DMS153 treated with DMSO at 0.1 percent for 48 hours (cell line): ENCODE measurements around the gene CIBAR2.
"Not testable (repeated sequence)": the region's sequence is repeated elsewhere in the genome, so short reads cannot be mapped to it uniquely, and the experiment has no call there.

Source experiments
- DNase-seq: peaks from one replicate; lab custom pipeline; 2025; ENCODE audit not compliant: unreplicated experiment; lab: John Stamatoyannopoulos, UW

Gene CIBAR2

DNA sequence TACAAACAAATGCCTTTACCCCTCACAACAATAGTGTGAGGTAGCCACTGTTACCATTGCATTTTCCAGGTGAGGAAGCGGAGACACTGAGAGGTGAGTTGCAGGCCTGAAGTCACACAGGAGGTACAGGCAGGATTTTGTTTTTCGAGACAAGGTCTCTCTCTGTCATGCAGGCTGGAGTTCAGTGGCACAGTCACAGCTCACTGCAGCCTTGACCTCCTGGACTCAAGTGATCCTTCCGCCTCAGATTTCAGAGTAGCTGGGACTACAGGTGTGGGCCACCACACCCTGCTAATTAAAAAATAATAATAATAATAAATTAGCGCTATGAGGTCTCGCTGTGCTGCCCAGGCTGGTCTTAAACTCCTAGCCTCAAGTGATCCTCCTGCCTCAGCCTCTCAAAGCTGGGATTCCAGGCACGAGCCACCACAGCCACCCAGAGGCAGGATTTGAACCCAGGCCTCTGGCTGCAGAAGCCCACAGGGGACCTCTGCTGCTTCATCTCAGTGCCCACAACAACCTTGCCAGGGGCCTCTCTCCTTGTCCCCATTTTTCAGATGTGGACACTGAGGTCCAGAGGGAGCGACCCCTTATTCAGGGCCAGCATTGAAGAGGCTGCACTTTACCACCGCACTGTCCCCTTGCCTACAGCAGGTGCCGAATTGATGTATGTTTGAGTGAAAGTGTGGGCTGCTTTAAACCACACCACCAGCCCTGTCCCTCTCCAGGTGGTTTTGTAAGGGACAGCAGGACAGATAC, 16.0 kb upstream of the CIBAR2 start:
- DNase-seq = no peak

DNA sequence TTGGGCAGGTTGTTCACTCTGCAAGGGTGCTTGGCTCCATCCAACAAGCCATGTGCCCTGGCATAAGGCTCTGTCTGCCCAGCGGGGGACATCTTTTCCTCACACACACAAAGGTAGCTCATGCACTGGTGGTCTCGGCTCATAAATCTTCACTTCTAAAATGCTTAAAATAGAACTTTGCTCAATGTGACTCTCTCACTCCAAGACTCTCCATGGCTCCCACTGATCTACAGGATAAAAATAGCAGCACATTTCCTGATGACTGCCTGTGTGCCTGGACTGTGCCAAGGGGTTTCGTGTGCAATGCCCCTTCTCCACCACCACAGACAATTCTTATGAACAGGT, 15.1 kb upstream of the CIBAR2 start:
- DNase-seq = no peak

DNA sequence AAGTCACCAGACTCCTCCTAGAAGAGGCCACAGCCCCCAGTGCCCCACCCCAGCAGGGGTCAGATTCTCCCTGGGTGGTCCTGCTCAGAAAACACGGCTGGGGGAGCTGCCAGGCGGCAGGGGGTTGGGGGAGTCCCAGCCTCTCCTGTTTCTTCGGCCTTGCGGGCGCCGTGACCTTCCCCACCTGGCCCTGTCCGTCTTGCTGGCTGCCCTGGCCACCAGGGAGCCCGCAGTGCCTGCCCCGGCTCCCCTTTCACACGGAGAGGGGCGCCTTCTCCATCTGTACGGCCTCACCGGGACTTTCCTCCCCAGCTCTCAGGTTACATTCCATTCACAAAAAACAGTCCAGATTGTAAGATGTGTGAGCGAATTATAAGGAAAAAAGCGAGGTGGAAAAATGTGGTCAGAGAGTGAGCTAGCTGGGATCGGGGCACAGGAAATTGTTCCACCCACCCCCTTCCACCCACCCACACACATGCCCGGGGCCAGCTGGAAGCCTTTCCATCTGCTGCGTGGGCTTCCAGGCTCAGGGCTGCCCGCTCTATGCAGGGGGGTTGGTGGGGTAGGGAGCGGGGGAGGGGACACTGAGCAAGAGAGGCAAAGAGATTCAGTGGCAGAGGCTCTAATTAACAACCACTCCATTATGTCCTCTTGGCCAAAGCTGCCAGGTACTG, 14.6 kb upstream of the CIBAR2 start:
- peak; percentile 30 for DNase-seq

DNA sequence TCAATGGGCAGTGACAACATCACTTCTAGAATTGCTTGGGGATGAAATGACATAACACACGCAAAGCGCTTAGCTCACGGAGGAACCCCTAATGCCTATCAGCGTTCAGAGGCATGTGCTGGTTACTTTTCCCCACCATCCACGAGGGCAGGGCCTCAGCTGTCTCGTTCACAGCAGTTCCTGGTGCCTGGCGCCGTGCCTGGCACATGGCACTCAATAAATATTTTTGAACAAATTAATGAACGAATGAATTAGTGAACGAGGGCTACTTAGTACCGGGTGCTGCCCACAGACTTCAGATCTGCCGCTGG, 14.1 kb upstream of the CIBAR2 start:
- no peak for DNase-seq

DNA sequence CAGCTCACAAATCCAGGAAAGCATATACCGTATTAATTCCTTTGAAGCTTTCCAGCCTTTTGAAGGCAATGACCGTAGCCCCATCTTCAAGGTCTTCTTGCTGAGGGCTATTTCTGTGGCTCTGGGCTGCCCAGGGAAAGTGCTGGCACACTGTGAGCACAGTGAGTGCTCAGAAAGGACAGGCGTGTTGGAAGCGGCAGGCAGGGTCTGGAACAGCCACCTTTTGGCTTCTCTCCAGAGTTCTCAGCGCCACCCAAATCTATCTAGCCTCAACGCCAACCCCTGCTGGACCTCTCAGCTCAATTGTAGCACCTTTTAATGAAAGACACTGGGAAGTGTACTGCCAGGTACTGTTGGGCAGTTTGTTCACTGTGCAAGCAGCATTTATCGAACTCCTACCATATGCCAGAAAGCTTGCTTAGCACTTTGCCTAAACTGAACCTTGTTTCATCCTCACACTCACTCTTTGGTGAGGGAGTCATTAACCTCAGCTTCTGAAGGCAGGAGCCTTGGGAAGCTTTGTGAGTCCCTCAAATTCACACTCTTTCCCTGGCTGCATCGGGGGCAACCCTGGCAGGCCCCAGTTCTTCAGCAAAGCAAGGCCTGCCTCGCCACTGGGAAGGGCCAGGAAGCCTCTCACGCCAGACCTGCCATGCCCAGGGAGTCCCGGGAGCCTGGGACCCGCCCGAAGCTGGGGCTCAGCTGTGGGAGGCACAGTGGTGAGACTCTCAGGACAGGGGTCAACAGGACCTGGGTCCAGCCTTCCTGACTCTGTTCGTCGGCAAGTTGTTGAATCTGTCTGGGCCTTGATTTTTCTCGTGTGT, 13.5 kb upstream of the CIBAR2 start:
- no peak for DNase-seq

DNA sequence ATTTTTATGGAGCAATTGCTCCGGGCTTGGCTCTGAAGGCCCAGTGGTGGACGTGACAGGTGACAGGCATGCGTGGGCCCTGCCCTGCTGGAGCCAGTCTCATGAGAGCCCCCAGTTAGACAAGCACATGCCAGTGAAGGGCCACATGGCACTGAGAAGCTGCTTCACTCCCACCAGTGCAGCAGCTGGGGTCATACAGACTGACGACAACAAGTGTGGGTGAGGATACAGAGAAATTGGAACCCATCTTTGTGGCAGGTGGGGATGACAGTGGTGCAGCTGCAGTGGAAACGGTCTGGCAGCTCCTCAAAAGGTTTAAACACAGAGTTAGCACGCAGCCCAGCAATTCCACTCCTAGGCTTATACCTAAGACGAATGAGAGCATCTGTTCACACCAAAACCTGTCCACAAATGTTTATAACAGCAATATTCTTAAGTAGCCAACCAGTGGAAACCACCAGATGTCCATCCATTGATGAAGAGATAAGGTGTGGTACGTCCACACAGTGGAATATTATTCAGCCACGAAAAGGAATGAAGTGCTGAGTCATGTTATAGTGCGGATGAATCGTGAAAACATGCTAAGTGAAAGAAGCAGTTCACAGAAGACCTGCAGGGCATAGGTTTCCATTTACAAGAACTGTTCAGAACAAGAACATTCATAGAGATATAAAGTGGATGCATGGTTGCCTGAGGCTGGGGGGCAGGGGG, 12.5 kb upstream of the CIBAR2 start:
- no peak for DNase-seq

DNA sequence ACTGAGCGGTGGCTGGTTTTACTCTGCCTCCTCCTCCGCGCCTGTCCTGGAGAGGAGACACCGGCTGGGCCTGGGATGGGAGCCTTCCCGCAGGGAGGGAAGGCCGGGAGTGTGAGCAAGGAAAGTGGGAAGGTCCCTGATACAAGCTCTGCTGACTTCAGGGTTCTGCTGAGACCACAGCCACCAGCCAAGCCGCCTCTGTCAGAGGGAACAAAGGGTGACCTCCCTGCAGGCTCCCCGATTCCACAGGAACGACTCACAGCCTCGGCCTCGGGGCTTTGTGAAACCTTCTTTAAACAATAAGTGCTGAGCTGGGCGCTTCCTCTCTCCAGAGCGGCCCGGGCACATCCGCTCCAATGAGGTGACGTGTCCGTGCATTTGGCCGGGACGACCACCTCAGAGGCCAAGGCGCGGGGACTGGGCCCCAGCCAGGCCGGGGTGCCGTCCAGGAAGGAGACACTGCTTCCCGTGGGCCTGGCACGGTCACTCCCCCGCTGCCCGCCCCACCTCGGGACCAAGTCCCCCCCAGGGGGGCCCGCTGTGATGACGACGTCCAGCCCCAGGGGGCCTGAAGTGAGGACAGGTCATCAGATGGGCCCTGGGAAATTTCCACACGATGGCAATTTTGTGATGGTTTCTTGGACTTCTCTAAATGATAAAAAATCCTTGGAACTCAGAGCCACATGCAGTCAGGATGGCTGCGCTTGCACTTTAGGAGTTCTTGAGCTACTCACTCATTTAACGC, 11.8 kb upstream of the CIBAR2 start:
- DNase-seq = no peak

DNA sequence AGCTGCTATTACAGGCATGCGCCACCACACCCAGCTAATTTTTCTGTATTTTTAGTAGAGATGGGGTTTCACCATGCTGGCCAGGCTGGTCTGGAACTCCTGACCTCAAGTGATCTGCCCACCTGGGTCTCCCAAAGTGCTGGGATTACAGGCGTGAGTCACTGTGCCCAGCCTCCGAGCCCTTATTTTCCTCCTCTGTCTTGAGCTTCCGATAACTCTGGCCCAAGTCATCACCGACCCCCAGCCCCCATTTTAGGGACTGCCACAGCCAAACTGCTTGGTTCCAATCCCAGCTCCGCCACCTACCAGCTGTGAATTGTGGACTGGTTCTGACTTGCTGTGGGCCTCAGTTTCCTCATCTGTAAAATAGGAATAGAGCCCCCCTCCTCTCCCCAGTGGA, 11.2 kb upstream of the CIBAR2 start:
- DNase-seq = not testable (repeated sequence)

DNA sequence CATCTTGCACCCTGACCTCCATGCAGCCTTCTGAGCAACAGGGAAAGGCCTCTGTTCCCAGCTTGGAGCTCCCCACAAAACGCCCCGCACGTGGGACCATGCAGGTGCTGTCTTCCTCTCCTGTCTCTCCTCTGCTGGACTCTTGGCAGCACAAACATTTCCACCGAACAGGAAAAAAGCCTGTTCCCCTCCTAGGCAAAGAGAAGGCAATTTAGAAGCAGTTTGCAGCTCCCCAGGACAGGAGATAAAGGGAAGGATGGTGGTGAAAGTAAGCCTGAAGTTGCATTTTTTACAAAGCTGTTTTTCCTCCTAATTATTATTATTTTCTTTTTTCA, 7.7 kb upstream of the CIBAR2 start:
- no peak for DNase-seq

DNA sequence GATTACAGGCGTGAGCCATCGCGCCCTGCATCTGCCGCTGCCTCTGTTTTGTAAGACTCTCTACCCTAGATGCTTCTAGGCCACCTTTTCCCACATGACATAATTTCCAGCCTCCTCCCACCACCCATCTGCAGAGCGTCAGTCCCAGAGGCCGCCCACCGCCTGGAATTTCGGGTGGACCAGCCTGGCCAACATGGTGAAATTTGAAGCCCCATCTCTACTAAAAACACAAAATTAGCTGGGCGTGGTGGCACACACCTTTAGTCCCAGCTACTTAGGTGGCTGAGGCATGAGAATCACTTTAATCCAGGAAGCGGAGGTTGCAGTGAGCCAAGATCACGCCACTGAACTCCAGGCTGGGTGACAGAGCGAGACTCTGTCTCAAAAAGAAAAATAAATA, 5.1 kb upstream of the CIBAR2 start:
- DNase-seq = no peak

DNA sequence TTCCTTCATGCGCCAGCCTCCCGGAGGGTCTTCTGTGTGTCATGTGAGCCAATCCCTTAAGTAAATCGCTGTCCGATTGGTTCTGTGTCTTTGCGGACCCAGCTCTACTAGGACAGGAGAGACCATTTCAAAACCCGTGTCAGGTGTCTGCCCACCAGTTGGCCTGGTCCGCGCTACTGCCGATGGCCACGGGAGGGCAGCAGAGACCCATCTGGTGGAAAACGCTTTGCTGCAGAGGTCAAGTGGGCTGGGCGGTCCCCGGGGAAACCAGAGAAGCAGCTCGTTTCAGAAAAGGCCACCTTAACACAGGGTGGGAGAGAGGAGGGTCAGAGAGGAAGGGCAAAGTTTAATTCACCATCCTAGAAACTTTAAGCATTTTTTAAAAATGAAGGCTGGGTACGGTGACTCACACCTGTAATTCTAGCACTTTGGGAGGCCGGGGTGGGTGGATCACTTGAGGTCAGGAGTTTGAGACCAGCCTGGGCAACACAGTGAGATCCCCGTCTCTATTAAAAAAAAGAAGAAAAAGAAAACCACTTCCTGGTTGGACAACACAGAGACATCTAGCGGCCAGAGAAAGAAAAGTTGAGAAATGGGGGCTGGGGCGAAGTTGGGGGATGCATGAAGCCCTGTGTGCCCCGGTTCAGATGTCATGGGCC, 2.8 kb upstream of the CIBAR2 start:
- peak; percentile 78 for DNase-seq

DNA sequence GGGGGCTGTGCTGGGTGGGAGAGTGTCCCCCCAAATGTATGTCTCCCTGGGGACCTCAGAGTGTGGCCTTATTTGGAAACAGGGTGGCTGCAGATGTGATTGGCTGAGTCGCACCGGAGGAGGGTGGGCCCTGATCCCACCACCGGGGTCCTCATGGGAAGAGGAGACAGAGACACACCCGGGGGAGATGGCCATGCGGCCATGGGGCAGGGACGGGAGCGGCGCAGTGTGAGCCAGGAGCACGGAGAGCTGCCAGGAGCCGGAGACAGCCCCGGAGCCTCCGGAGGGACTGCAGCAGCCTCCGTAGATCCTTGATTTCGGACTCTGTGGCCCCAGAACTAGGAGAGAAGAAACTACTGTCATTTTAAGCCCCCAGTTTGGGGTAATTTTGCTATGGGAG, 1.6 kb upstream of the CIBAR2 start:
- no peak for DNase-seq

DNA sequence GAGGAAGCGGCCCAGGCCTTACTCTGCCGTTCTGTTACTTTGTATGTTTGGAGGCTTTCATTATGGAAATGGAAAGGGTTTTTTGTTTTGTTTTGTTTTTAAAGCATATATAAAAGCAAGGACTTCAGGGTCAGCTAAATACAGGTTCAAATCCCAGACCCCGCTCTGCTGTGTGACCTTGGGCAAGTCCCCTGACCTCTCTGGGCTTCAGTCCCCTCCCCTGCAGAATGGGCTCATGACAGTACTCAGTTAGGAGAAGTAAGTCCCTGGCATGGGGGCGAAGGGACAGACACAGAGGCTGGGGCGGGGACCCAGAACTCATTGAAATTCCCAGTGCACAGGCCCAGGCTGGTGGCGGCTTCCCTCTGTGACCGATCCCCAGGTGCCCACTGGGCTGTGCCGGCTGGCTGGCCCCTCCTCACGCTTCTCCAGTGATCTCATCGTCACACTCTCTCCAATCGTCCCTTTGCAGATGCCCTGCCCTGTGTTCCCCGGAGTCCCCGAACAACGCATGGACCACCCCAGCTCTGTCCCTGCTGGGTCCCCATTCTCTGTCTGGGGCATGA, 979 bp upstream of the CIBAR2 start:
- DNase-seq = no peak

DNA sequence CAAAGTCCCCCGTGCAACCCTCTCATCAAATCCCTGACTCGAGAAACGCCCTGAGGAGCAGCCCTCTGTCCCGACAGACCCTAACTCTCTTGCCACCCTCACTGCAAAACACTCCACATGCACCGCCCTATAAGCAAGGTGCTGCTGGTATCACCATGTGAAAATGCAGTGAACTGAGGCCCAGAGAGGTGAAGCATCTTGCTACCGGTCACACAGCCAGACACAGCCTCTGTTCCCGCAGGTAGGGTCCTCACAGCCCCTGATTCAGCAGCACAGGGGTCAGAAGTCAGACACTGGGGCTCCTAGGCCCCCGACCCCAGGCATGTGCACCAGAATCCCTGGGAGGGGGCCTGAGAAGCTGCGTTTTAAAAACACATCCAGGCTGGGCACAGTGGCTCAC, 1.1 kb downstream of the CIBAR2 start:
- DNase-seq = no peak

DNA sequence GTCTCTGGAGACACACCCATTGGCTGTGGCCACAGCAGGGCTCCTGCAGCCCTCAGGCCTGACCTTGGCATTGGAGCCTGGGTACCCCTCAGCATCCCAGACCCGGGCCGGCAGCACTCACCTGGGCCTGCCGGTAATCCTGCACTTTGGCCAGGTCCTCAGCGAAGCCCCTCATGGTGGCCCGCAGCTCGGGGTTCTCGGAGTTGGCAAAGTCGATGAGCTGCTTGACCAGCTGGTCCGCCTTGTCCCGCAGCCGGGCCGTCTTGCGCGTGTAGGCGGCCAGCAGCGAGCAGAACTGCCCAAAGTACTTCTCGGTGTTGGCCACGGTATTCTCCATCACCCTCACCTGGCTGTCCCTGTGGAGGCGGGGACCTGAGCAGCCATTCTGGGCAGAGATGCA, 2.2 kb downstream of the CIBAR2 start:
- no peak for DNase-seq

DNA sequence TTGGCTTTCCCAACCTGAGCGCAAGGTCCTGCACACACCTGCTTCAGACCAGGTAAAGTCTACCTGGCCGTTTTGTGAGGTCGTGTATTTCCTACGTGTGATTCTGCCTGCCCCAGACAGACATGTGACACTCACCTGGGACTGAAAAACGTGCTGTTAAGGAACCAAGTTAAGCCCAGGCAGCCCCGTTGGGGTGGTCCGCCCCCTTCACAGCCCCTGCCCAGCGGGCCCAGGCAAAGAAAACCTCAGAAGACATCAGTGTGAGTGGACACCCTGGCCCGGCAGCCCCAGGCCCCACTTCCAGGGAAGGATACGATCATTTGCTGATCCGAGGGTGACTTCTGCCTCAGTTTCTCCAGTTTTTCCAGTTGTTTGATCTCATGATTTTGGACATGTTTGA, 4.7 kb downstream of the CIBAR2 start:
- no peak for DNase-seq

DNA sequence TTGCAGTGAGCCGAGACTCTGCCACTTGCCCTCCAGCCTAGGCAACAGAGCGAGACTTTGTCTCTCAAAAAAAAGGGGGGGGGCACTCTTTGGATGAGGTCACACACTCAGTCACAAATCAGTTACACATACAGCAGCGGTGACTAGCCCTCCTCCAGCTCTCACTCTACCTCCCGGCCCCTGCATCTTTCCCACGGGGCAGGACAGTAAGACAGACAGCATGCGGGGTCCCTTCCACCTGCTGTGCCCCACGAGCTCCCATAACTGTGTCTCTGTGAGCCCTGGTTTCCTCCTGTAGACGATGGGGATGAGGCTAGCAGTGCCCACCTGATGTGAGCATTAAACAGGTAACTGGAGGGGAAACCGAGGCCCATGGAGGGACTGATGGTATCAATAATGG, 5.2 kb downstream of the CIBAR2 start:
- no peak for DNase-seq

DNA sequence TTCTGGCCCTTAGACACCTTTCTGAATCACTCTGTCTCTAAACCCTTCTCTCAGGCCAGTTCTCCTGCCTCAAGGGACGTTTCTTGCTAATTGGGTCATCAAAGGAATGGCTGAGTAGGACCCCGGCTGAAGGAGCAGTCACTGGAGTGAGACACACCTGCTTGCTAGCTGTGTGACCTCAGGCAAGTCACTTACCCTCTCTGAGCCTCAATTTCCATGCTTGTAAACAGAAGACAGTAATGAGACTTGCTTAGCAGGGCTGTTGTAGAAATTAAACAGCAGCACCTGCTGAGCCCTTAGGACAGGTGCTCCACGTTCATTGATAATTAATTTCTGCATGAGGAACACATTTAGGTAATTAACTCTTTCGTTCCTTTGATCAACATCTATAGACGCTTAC, 6.8 kb downstream of the CIBAR2 start:
- DNase-seq = no peak

DNA sequence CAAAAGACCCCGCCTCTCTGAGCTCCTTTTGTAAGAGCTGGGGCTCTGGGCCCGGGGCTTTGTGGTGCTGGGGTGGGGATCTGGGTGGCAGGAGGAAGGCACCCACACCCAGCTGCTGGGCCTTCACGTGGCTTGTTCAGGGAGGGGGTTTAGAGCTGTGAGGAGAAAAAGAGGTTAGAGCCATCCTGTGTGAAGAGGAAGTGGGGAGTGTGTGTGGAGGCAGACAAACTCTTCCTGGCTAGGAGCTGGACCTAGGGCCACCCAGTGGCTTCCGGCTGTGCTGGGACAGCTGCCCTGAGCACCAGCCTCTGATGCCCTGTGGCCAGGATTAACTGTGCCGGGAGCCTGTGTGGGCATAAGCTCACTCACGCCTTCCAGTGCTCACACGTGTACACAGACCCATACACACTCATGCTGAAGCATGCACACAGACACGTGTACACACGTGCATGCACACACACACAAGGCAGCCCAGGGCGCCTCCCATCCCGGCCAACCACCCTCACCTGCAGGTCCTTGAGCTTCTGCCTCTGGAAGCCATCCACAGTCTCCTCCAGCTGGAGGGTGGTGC, 7.4 kb downstream of the CIBAR2 start:
- DNase-seq = no peak

DNA sequence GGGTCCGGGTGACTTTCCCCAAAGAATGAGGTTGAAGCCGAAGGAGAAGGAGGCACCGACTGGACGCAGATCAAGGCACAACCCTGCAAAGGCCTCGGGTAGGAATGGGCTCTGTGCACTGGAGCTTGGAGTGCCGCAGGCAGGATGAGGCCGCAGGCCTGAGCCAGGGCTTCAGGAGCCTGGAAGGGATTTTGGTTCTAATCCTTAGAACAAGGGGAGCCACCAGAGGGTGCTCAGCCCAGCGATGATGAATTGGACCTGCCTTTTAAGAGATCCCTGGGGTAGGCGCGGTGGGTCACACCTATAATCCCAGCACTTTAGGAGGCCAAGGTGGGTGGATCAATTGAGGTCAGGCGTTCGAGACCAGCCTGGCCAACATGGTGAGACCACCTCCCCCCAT, 8.1 kb downstream of the CIBAR2 start:
- no peak for DNase-seq
